ENCODE measurements around the gene FBXL15.
A peak's percentile ranks its signal among the peaks of the same experiment; 100 is the strongest.

The FBXL15 gene

DNA sequence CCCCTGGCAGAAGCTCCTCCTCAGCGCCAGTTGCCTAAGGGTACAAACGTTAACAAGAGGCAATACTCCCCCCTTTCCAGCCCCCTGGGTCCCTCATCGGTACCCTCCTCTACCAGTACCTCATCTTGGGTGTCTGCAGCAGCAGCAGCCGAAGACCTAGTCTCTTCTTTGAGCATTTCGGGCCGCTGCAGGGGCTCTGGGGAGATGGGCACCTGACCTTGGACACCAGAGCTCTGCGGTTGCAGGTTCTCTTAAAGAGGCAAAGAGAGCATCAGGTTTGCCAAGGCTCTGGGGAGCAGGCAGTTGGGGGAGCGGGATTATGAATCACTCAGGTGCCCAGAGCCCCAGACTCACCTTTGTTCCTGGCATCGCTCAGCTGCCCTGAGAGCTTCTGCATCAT is 3.5 kb downstream of the FBXL15 start:
- no peak overlapping the region for H3K4me3 ChIP-seq (ENCODE audit: low read length)
- no peak for DNase-seq (ENCODE audit: low read depth)
- TF ChIP-seq, protein P1, sequence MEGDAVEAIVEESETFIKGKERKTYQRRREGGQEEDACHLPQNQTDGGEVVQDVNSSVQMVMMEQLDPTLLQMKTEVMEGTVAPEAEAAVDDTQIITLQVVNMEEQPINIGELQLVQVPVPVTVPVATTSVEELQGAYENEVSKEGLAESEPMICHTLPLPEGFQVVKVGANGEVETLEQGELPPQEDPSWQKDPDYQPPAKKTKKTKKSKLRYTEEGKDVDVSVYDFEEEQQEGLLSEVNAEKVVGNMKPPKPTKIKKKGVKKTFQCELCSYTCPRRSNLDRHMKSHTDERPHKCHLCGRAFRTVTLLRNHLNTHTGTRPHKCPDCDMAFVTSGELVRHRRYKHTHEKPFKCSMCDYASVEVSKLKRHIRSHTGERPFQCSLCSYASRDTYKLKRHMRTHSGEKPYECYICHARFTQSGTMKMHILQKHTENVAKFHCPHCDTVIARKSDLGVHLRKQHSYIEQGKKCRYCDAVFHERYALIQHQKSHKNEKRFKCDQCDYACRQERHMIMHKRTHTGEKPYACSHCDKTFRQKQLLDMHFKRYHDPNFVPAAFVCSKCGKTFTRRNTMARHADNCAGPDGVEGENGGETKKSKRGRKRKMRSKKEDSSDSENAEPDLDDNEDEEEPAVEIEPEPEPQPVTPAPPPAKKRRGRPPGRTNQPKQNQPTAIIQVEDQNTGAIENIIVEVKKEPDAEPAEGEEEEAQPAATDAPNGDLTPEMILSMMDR (conservative IDR thresholded peaks at IDR 0.05; ENCODE audit: low read length) = no peak

GRCh38 chr10:102424916-102425315 is 4.3 kb downstream of the FBXL15 start:
- TF ChIP-seq, protein P1 (conservative IDR thresholded peaks at IDR 0.05; ENCODE audit: low read length) = no peak
- no peak overlapping the region for H3K4me3 ChIP-seq (ENCODE audit: low read length)
- DNase-seq (ENCODE audit: low read depth) = no peak

- no peak for DNase-seq (ENCODE audit: low read depth)
- TF ChIP-seq, protein P1 (conservative IDR thresholded peaks at IDR 0.05; ENCODE audit: low read length) = no peak
- H3K4me3 ChIP-seq (ENCODE audit: low read length) = no peak overlapping the region
Measured at GRCh38 chr10:102425444-102425843, 4.8 kb downstream of the FBXL15 start.

GRCh38 chr10:102426803-102427287 is 6.2 kb downstream of the FBXL15 start:
- peak; percentile 21 for DNase-seq (ENCODE audit: low read depth)
- TF ChIP-seq, protein P1 (conservative IDR thresholded peaks at IDR 0.05; ENCODE audit: low read length) = no peak
- no peak overlapping the region for H3K4me3 ChIP-seq (ENCODE audit: low read length)

GRCh38 chr10:102429468-102429867 is 8.8 kb downstream of the FBXL15 start:
- no peak overlapping the region for H3K4me3 ChIP-seq (ENCODE audit: low read length)
- no peak for DNase-seq (ENCODE audit: low read depth)
- TF ChIP-seq, protein P1 (conservative IDR thresholded peaks at IDR 0.05; ENCODE audit: low read length) = no peak

- TF ChIP-seq, protein P1 (conservative IDR thresholded peaks at IDR 0.05; ENCODE audit: low read length) = no peak
- DNase-seq (ENCODE audit: low read depth) = peak; percentile 53
- H3K4me3 ChIP-seq (ENCODE audit: low read length) = peak overlapping the region; percentile 94
Measured at GRCh38 chr10:102431452-102432124, 11.0 kb downstream of the FBXL15 start.

All from AG10803 (cell line).